ENCODE data around the gene PARP1. TPM values are rescaled to one million over a fixed set of nuclear protein-coding genes. Genes with fewer than 3 reads are reported as not detected.

PARP1 gene
- total RNA-seq, 3 donors from 2014 or later (not counting 1 experiment from before 2014, with no cell fraction given), result 62.0 to 81.5 (median 77.0) TPM

GRCh38 chr1:226355669-226356551, 52.0 kb downstream of the PARP1 start:
- Histone ChIP-seq H3K36me3 (ENCODE audit: control insufficient read depth, insufficient read depth, low read length) (peaks cover 29% of the 10 kb centered on the region), H3K27ac (ENCODE audit: low read length) (no peak overlapping the region), H3K4me3 (ENCODE audit: low read length) (no peak overlapping the region), H3K4me1 (ENCODE audit: control insufficient read depth, insufficient read depth, low read length) (no peaks in the 10 kb centered on the region), H3K27me3 (ENCODE audit: control insufficient read depth, insufficient read depth, low read length) (no peaks in the 10 kb centered on the region), H3K9me3 (ENCODE audit: control insufficient read depth, insufficient read depth, low read length) (no peaks in the 10 kb centered on the region)
- H3K4me1 Mint-ChIP-seq, result no peaks in the 10 kb centered on the region
- TF ChIP-seq CTCF (IDR thresholded peaks at IDR 0.05), result no peak
- no peak for ATAC-seq
- WGBS (ENCODE audit: insufficient coverage), result 87% methylated on average over 6 of the region's 6 CpGs
- H3K27ac Mint-ChIP-seq, result peak overlapping the region; percentile 41 to 54
- DNase-seq, result no peak
- no peaks in the 10 kb centered on the region for H3K9me3 Mint-ChIP-seq
- no peaks in the 10 kb centered on the region for H3K36me3 Mint-ChIP-seq
- H3K27me3 Mint-ChIP-seq (ENCODE audit: low read depth in 2 of 2), result no peaks in the 10 kb centered on the region
- intact Hi-C loops (cut with micrococcal nuclease), result no loop called here
- no peak overlapping the region for H3K4me3 Mint-ChIP-seq

GRCh38 chr1:226355016-226355415, 52.9 kb downstream of the PARP1 start:
- DNase-seq (no peak), ATAC-seq (no peak)
- intact Hi-C loops (cut with micrococcal nuclease), result no loop called here
- no peak overlapping the region for H3K4me3 ChIP-seq (ENCODE audit: low read length)
- no peak overlapping the region for H3K27ac Mint-ChIP-seq
- H3K4me1 ChIP-seq (ENCODE audit: control insufficient read depth, insufficient read depth, low read length), result no peaks in the 10 kb centered on the region
- H3K9me3 ChIP-seq (ENCODE audit: control insufficient read depth, insufficient read depth, low read length), result no peaks in the 10 kb centered on the region
- H3K27ac ChIP-seq (ENCODE audit: low read length), result no peak overlapping the region
- 95% methylated on average over 10 of the region's 10 CpGs for WGBS (ENCODE audit: insufficient coverage)
- no peak for TF ChIP-seq CTCF (IDR thresholded peaks at IDR 0.05)
- peaks cover 0 to 3% of the 10 kb centered on the region in 2 donors for H3K27me3 Mint-ChIP-seq (ENCODE audit: low read depth in 2 of 2)
- H3K36me3 Mint-ChIP-seq, result no peaks in the 10 kb centered on the region
- no peaks in the 10 kb centered on the region for H3K27me3 ChIP-seq (ENCODE audit: control insufficient read depth, insufficient read depth, low read length)
- peaks cover 22% of the 10 kb centered on the region for H3K36me3 ChIP-seq (ENCODE audit: control insufficient read depth, insufficient read depth, low read length)
- H3K9me3 Mint-ChIP-seq, result no peaks in the 10 kb centered on the region
- H3K4me1 Mint-ChIP-seq, result no peaks in the 10 kb centered on the region
- H3K4me3 Mint-ChIP-seq, result no peak overlapping the region

GRCh38 chr1:226353698-226354525, 54.0 kb downstream of the PARP1 start:
- H3K4me3 ChIP-seq (ENCODE audit: low read length), result no peak overlapping the region
- WGBS (ENCODE audit: insufficient coverage), result 72% methylated on average over 15 of the region's 15 CpGs
- no peak overlapping the region for H3K27ac ChIP-seq (ENCODE audit: low read length)
- H3K36me3 ChIP-seq (ENCODE audit: control insufficient read depth, insufficient read depth, low read length), result peaks cover 13% of the 10 kb centered on the region
- Mint-ChIP-seq H3K36me3 (no peaks in the 10 kb centered on the region), H3K27ac (no peak overlapping the region), H3K4me3 (no peak overlapping the region), H3K9me3 (no peaks in the 10 kb centered on the region), H3K4me1 (no peaks in the 10 kb centered on the region), H3K27me3 (ENCODE audit: low read depth in 2 of 2) (peaks cover 0 to 4% of the 10 kb centered on the region in 2 donors)
- intact Hi-C loops (cut with micrococcal nuclease), result no loop called here
- no peaks in the 10 kb centered on the region for H3K27me3 ChIP-seq (ENCODE audit: control insufficient read depth, insufficient read depth, low read length)
- no peaks in the 10 kb centered on the region for H3K9me3 ChIP-seq (ENCODE audit: control insufficient read depth, insufficient read depth, low read length)
- H3K4me1 ChIP-seq (ENCODE audit: control insufficient read depth, insufficient read depth, low read length), result peaks cover 3% of the 10 kb centered on the region
- no peak for ATAC-seq
- TF ChIP-seq CTCF (IDR thresholded peaks at IDR 0.05), result no peak
- no peak for DNase-seq
